Activated naive CD8-positive, alpha-beta T cell treated with anti-CD3 and anti-CD28 coated beads, Interleukin-2, amount 50 U/mL, for 16 hours (primary cell): ENCODE data around the gene NAPB.
"Not testable (repeated sequence)": the region's sequence is repeated elsewhere in the genome, so short reads cannot be mapped to it uniquely, and the experiment has no call there.

Experiments
- DNase-seq: peaks from one replicate; pipeline ENCODE4 v3.0.0-alpha.2; 2020; ENCODE audit warnings: low read depth, low spot score

NAPB gene

DNA sequence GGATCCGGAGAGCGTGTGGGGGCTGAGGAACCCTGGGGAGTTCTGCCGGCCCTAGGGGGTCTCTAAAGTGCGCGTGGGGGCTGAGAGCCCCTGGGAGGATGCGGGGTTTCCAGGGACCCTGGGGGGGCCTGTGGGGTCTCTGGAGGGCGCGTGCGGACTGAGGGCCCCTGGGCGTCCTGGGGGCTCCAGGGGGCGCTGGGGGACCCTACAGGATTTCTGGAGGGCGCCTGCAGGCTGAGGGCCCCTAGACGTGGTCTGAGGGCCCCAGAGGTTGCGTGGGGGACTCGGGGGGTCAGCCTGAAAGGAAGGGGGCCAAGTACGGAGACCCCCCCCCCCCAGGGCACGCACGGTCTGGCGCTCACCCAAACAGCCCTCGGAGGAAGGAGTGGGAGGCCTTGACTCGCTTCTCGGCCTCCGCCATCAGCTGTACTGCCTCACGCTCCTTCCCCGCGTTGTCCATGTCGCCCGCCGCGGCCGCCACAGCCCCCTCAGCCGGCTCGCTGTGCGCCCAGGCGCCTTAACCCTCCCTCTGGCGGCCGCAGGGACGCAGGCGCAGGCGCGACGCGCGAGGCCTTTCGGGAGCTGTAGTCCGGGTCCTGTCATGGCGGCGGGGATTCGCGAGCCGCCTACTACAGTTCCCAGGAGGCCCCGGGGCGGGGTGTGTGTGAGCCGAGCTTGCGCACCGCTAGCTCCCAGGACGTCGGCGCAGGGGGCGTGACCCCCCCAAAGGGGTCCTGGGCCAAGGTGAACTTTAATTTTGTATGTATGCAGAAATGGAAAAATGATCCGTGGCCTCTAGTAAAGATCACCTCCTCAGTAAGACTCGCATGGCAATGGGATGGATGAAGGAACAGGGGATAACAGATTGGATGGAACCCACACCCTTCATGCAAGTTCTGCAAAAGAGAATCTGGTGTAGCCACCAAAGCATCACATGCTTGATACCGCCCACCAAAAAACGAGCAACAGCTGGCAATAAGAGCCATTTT is at the start of gene NAPB:
Gene NAPB, minus strand, starts transcription at position 546 of the 989 bp plus-strand sequence. Its CDS starts 86 bp downstream, at position 460.
- DNase-seq, result peak; percentile 84

- not testable (repeated sequence) for DNase-seq
Observed at GRCh38 chr20:23466961-23467360, 45.7 kb upstream of the NAPB start.

- DNase-seq, result no peak
Observed at GRCh38 chr20:23461180-23461579, 39.9 kb upstream of the NAPB start.

GRCh38 chr20:23459461-23460150 is 38.3 kb upstream of the NAPB start:
- DNase-seq, result no peak

DNA sequence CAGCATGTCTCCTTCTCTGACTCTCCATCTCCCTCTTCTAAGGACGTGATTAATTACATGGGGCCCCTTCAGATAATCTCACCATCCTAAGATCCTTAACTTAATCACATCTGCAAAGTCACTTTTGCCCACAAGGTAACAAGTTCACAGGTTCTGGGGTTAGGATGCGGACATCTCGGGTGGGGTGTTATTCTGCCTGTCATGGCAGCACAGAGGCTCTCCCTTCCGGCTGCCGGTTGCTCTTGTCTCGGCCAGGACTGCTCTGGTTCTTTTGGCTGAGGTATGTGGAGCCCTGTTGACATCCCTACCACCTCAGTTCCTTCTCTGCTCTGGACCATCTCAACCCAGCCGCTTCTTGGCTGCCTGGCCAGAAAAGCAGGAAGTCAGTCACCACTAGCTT is 35.6 kb upstream of the NAPB start:
- no peak for DNase-seq

- DNase-seq, result no peak
Observed at GRCh38 chr20:23456409-23456808, 35.1 kb upstream of the NAPB start.

GRCh38 chr20:23455639-23456038 is 34.4 kb upstream of the NAPB start:
- no peak for DNase-seq

GRCh38 chr20:23454816-23455215 is 33.5 kb upstream of the NAPB start:
- DNase-seq, result no peak

DNA sequence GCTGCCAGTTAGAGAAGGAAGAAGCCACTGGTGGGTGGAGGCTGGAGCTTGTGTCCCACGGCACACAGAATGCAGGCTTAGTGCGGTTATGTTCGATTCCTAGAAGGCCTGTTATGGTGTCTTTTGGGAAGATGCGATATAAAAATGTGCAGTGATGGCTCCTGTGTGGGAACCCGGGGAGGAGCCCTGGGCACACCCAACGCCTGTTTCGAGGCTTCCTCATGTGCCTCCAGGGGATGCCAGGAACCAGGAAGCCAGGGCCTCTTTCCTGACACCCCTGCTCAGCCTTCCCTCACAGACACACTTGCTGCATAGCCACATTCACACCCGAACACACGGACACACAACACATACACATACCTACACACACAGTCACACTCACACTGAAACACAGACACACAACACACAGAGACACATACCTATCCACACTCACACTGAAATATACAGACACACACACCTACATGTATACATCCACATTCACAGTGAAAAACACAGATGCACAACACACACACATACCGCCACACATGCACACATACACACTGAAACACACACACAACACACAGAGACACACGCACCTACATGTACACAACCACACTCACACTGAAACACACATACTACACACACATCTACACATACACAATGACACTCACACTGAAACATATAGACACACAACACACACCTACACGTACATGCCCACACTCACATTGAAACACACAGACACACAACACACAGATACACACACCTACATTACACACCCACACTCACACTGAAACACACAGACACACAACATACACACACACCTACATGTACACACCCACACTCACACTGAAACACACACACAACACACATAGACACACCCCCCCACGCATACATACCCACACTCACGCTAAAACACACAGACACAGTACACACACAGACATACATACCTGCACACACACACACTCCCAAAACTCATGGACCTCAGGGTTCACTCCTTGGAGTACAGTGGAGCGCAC is 32.6 kb upstream of the NAPB start:
- DNase-seq, result no peak

DNA sequence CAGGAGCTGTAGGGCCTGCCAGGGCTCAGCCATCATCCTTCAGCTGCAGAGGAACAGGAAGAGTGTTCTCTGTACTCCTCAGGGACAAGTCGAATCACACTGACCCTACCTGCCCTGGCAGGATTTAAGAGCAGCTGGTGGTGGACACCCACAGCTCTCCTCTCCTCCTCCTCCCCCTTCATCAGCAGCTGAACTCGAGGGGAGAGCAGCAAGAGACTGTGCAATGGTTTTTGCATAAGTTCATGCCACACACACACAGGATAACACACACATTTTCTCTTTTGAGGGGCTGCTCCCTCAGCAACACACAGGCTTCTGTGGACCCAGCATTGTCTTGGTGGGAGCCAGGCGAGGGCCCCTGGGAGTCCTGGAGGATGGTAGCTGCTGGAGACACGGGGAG is 31.5 kb upstream of the NAPB start, which contains the start of gene CST11:
Gene CST11, minus strand, starts transcription at position 101 of the 400 bp plus-strand sequence. Its CDS starts 65 bp downstream, at position 36.
- DNase-seq, result no peak

DNA sequence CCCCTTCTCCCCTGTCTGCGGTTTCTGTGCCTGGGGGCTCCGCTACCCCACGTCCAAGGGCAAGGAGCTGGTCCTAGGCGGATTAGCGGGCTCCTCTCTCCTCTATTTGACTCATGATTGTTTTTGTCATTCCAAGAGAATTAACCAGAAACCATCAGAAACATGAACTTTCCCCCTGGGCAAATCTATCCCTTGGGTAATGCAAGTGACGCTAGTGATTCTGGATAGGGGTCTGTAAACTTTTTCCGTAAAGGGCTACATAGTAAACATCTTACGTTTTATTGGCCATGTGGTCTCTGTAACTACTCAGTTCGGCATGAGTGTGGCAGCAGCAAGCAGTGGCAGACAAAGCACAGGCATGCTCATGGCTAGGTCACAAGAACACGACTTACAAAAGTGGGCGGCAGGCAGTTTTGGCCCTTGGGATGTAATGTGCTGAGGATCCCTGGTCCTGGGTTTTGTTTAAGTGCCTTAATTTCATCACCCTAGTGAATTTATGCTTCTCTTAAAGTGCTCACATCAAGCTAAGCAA is 30.7 kb upstream of the NAPB start:
- DNase-seq, result no peak

GRCh38 chr20:23450877-23451276 is 29.6 kb upstream of the NAPB start:
- DNase-seq, result no peak

DNA sequence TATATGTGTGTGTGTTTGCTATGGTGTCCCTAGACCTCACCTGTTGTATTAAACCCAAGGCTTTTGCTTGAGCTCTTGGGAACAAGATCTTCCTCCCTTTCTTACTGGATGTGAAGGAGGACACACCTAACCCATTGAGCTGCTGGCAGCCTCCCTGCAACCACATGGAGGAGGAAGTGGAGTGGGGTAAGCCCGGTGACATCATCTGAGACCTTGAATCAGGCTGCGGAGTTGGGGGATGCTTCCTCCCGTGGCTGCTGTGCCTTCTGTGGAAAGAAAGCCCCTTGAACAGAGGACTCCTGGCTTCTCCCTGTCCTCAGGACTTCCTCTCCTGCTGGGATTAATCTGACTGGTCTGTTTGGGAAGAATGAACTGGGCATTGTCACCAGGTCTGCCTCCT is 28.1 kb upstream of the NAPB start:
- no peak for DNase-seq

DNA sequence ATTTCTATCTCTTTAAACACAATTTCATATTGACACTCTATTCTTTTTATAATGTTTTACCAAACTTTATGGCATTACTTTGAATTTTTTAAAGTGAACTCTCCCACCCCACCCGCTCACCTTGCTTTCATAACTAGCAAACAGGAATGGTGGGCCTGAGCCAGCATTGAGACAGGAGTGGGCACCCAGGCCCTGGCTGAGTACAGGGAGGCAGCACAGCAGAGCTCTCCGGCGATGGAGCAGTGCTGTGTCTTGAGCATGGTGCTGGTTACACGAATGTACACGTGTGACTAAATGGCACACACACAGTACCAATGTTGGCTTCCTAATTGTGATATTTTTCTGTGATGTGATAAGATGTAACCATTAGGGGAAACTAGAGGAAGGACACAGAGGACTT is 26.9 kb upstream of the NAPB start:
- no peak for DNase-seq

DNA sequence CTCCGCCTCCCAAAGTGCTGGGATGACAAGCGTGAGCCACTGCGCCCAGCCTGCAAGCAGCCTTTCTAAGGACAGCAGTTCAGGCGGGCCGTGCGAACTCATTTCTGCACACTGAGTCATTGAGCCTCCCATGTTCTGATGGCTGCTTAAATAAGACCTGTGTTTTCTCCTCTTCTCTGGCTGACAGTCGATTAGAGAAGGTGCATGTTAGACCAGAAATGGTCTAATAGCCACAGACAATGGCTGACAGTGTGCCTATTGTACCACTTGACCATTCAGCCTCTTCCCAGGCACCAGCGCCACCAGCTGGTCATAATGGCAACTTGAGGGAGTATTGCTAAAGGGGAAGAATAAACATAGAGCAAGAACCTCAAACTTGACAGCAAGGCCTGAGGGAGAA is 25.2 kb upstream of the NAPB start:
- no peak for DNase-seq

- DNase-seq, result no peak
Observed at GRCh38 chr20:23445596-23446217, 24.4 kb upstream of the NAPB start.

- no peak for DNase-seq
Observed at GRCh38 chr20:23444859-23445258, 23.6 kb upstream of the NAPB start.

- no peak for DNase-seq
Observed at GRCh38 chr20:23442436-23442835, 21.1 kb upstream of the NAPB start.

DNA sequence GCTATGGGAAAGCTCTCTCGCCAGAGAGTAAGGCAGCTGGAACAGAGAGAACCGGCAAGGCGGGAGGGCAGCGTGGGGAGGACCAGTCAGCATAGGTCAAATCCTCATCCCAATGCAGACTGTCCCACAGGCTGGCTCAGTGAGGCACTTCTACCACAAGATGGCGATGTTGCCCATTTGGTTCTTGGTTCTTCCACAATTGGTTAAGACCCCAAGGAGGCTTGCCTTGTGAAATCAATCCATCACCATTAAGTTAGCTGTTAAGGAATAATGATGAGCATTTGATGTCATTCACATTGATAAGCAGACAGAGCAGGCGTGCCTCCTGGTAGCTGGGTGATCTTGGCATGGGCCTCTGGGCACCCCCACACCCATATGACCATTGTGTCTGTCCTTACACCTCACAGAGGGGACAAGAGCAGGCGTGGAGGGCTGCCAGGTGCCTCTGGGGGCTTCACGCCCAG is 20.6 kb upstream of the NAPB start:
- peak; percentile 29 for DNase-seq

GRCh38 chr20:23440004-23440403 is 18.7 kb upstream of the NAPB start:
- no peak for DNase-seq

- DNase-seq, result no peak
Observed at GRCh38 chr20:23438661-23439060, 17.4 kb upstream of the NAPB start.
